Measurements from ENCODE around the gene RNF13. TPM values are rescaled to one million over a fixed set of nuclear protein-coding genes. Genes with fewer than 3 reads are reported as not detected.

Gene RNF13
- total and polyA plus RNA-seq, 2 of the 4 experiments (the other 2 are of a cell fraction), result 12.8 to 29.8 TPM

- no peaks in the 10 kb centered on the region for H3K27me3 ChIP-seq (ENCODE audit: control insufficient read depth, insufficient read depth, low read length)
- no peak overlapping the region for H4K5ac ChIP-seq (ENCODE audit: low read depth, low read length)
- in situ Hi-C loops (cut with MboI; ENCODE audit: low sequenced_read_pairs) (no loop called here), intact Hi-C loops (cut with micrococcal nuclease) (no loop called here), dilution Hi-C loops (cut with HindIII; ENCODE audit: low sequenced_read_pairs, unreplicated experiment) (no loop called here)
- no TSS peak for BruUV-seq (replicated peaks)
- DNase-seq (no peak), ATAC-seq (ENCODE audit: low read depth) (no peak)
- H2BK15ac ChIP-seq (ENCODE audit: low read depth, low read length), result no peak overlapping the region
- no peak overlapping the region for H3K14ac ChIP-seq (replicated peaks; ENCODE audit: low read depth, low read length)
- no peak overlapping the region for H2AK9ac ChIP-seq (replicated peaks; ENCODE audit: low read depth, low read length, poor library complexity)
- no peak overlapping the region for H3K4ac ChIP-seq (ENCODE audit: low read depth, low read length)
- no peak overlapping the region for H3K4me3 ChIP-seq (ENCODE audit: insufficient read depth, low read depth, low read length)
- no peak overlapping the region for H3K23ac ChIP-seq (ENCODE audit: low read depth, low read length)
- no peak overlapping the region for H3K27ac ChIP-seq (ENCODE audit: insufficient read depth, low read length)
- H2BK5ac ChIP-seq (ENCODE audit: low read depth, low read length, poor library complexity, severe bottlenecking), result no peak overlapping the region
- no peak overlapping the region for H3K56ac ChIP-seq (ENCODE audit: extremely low read depth, insufficient read depth, low read length)
- 100% methylated on average over 1 of the region's 6 CpGs; no CpG with 5 or more reads in 1 of the 2 experiments for WGBS, 2 experiments (ENCODE audit: extremely low coverage in 2 of 2, insufficient read length in 1 of 2)
- H2AFZ ChIP-seq (replicated peaks; ENCODE audit: low read length, poor library complexity), result no peak overlapping the region
- H3K18ac ChIP-seq (ENCODE audit: low read depth, low read length), result no peak overlapping the region
- no peaks in the 10 kb centered on the region for H3K4me1 ChIP-seq (ENCODE audit: control insufficient read depth, insufficient read depth, low read length)
- TF ChIP-seq MAZ (IDR thresholded peaks at IDR 0.05; ENCODE audit: borderline replicate concordance, low read depth, low read length) (no peak), CHD1 (IDR thresholded peaks at IDR 0.05; ENCODE audit: low read depth, low read length) (no peak), MAFK (IDR thresholded peaks at IDR 0.05; ENCODE audit: low read depth, low read length) (no peak), ELK1 (IDR thresholded peaks at IDR 0.05; ENCODE audit: borderline replicate concordance, low read depth, low read length) (no peak), RAD21 (IDR thresholded peaks at IDR 0.05; ENCODE audit: low read length) (no peak), BHLHE40 (IDR thresholded peaks at IDR 0.05; ENCODE audit: low read depth, low read length) (no peak), POLR2A (IDR thresholded peaks at IDR 0.05; ENCODE audit: low read depth, low read length) (no peak), CEBPB (IDR thresholded peaks at IDR 0.05; ENCODE audit: low read depth, low read length) (no peak), USF2 (IDR thresholded peaks at IDR 0.05; ENCODE audit: low read depth, low read length) (no peak)
- TF ChIP-seq, protein P1, sequence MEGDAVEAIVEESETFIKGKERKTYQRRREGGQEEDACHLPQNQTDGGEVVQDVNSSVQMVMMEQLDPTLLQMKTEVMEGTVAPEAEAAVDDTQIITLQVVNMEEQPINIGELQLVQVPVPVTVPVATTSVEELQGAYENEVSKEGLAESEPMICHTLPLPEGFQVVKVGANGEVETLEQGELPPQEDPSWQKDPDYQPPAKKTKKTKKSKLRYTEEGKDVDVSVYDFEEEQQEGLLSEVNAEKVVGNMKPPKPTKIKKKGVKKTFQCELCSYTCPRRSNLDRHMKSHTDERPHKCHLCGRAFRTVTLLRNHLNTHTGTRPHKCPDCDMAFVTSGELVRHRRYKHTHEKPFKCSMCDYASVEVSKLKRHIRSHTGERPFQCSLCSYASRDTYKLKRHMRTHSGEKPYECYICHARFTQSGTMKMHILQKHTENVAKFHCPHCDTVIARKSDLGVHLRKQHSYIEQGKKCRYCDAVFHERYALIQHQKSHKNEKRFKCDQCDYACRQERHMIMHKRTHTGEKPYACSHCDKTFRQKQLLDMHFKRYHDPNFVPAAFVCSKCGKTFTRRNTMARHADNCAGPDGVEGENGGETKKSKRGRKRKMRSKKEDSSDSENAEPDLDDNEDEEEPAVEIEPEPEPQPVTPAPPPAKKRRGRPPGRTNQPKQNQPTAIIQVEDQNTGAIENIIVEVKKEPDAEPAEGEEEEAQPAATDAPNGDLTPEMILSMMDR (conservative IDR thresholded peaks at IDR 0.05; ENCODE audit: low read depth, low read length), result no peak
- no peak overlapping the region for H3K9ac ChIP-seq (ENCODE audit: low read depth, low read length)
- CTCF ChIA-PET, result interaction anchor here (1.1 kb wide), 1 partner anchor 43 kb away, joined by 3 read pairs; no protein-coding TSS in a partner anchor
- H4K8ac ChIP-seq (ENCODE audit: low read depth in 2 of 2, low read length in 2 of 2), result no peak overlapping the region
- H3K79me1 ChIP-seq (ENCODE audit: low read depth in 1 of 2, low read length in 2 of 2), result peaks cover 14 to 22% of the 10 kb centered on the region in 2 experiments
- H2AK5ac ChIP-seq (ENCODE audit: low read depth, low read length), result no peak overlapping the region
- H2BK120ac ChIP-seq (ENCODE audit: low read depth, low read length), result no peak overlapping the region
- H3K9me3 ChIP-seq (ENCODE audit: control insufficient read depth, insufficient read depth, low read length), result no peaks in the 10 kb centered on the region
- no peak overlapping the region for H4K91ac ChIP-seq (ENCODE audit: insufficient read depth, low read depth, low read length)
- H4K20me1 ChIP-seq (ENCODE audit: insufficient read depth, low read length), result 0 out of 2 replicates have a peak, but pooled peaks cover 4% of the 10 kb centered on the region
- H3K36me3 ChIP-seq (ENCODE audit: control insufficient read depth, insufficient read depth, low read length), result peaks cover 5% of the 10 kb centered on the region; the same call in 1 of the 2 replicates
- H3K4me2 ChIP-seq (ENCODE audit: low read depth, low read length), result no peak overlapping the region
- POLR2A ChIA-PET (ENCODE audit: unreplicated experiment), result no interaction called here
- H3K9me1 ChIP-seq (ENCODE audit: insufficient read depth, low read length), result peaks cover 5% of the 10 kb centered on the region; the same call in 1 of the 2 replicates
- H2BK20ac ChIP-seq (ENCODE audit: low read depth, low read length), result no peak overlapping the region
Observed at GRCh38 chr3:149850787-149851584, 38.0 kb downstream of the RNF13 start.

All from IMR-90 (cell line).